Transverse colon (tissue), 4 donors: ENCODE results near the gene FZD1.

Source experiments
- CTCF ChIP-seq, 5 experiments: fragments of 200-600 bp in 3 of 5; fragments of 450-650 bp in 2 of 5; sonication (generic) in 3 of 5; IDR thresholded peaks; 1 replicate in 2 of 5; 2 replicates in 3 of 5; pipeline ENCODE4 v1.5.1; 2016 to 2017; ENCODE audit warnings: antibody characterized with exemption in 5 of 5, inconsistent platforms in 3 of 5, mild to moderate bottlenecking in 2 of 5, moderate library complexity in 1 of 5
- EP300 ChIP-seq: sonication (generic); formaldehyde crosslinking; IDR thresholded peaks from one replicate; pipeline ENCODE4 v1.6.1; 2017; ENCODE audit warnings: antibody characterized with exemption, low read depth
- POLR2A ChIP-seq: fragments of 450-650 bp; IDR thresholded peaks from one replicate; pipeline ENCODE4 v1.6.1; 2016; ENCODE audit warnings: antibody characterized with exemption, mild to moderate bottlenecking, moderate library complexity
- POLR2AphosphoS5 ChIP-seq, 3 donors: sonication (generic); formaldehyde crosslinking; IDR thresholded peaks; one replicate each; pipeline ENCODE4 v1.6.1; 2016; ENCODE audit warnings: antibody characterized with exemption in 3 of 3

- TF ChIP-seq CTCF (IDR thresholded peaks at IDR 0.05) (no peak), POLR2A (no peak), EP300 (no peak), POLR2AphosphoS5 (IDR thresholded peaks at IDR 0.05) (no peak)
Observed at GRCh38 chr7:91266689-91267090, 2.5 kb downstream of the FZD1 start.
